GM12878 (cell line): ENCODE results near the gene HOXA1. TPM values are rescaled to one million over a fixed set of nuclear protein-coding genes. Genes with fewer than 3 reads are reported as not detected.

ENCODE experiments used
- ATAC-seq: fragments of 200-7000 bp; cut with Tn5 transposase; 3 replicates; pipeline ENCODE4 v1.9.1; 2020; ENCODE audit warnings: mild to moderate bottlenecking, moderate library complexity
- BruUV-seq: library from RNA; stranded (reverse); fragments of 400-500 nt; replicated peaks from 2 replicates; lab custom pipeline; 2021; lab: Mats Ljungman, UMichigan
- CTCF ChIA-PET: fragments of 300-600 bp; sonication (Branson Sonifier 250); formaldehyde crosslinking; extraction: SDS; loops from one replicate; lab custom pipeline; 2021; ENCODE audit warnings: inconsistent platforms; lab: Yijun Ruan, JAX
- POLR2A ChIA-PET: fragments of 350-600 bp; formaldehyde crosslinking; extraction: SDS; loops from one replicate; lab custom pipeline; 2021; ENCODE audit warnings: inconsistent platforms; lab: Charles Lee
- RAD21 ChIA-PET: fragments of 300-600 bp; sonication (Branson Sonifier 250); formaldehyde crosslinking; loops from one replicate; lab custom pipeline; 2023; ENCODE audit warnings: antibody characterized with exemption; ENCODE audit not compliant: unreplicated experiment; lab: Charles Lee
- SMC1A ChIA-PET: fragments of 300-600 bp; sonication (Branson Sonifier 250); formaldehyde crosslinking; loops from one replicate; lab custom pipeline; 2023; ENCODE audit not compliant: unreplicated experiment, uncharacterized antibody; lab: Charles Lee
- DNase-seq: peaks from one replicate; pipeline ENCODE4 v3.0.0-alpha.2; 2011; ENCODE audit warnings: low read depth, low spot score
- FAIRE-seq: peaks from 3 replicates; lab custom pipeline; 2011; peaks lifted over from hg19 to GRCh38; lab: Jason Lieb, UNC
- H2AFZ ChIP-seq: 2 replicates; pipeline ENCODE4 v1.6.0; 2011; ENCODE audit warnings: low read depth, low read length, control low read depth; ENCODE audit not compliant: control insufficient read depth
- H3K27ac ChIP-seq: 2 replicates; pipeline ENCODE4 v1.5.1; 2011; ENCODE audit warnings: control low read depth; ENCODE audit not compliant: control insufficient read depth, insufficient read depth
- H3K27me3 ChIP-seq, 2 experiments: replicated peaks in 1 of 2; 2 replicates each; pipeline versions ENCODE4 v1.6.0 to v1.6.1; 2011; ENCODE audit warnings: low read length in 1 of 2; ENCODE audit not compliant: control insufficient read depth in 2 of 2, insufficient read depth in 2 of 2
- H3K36me3 ChIP-seq, 2 experiments: 2 replicates each; pipeline ENCODE4 v1.5.1; 2011; ENCODE audit warnings: low read length in 1 of 2; ENCODE audit not compliant: control insufficient read depth in 2 of 2, insufficient read depth in 2 of 2
- H3K4me1 ChIP-seq: 2 replicates; pipeline ENCODE4 v1.6.1; 2011; ENCODE audit warnings: mild to moderate bottlenecking, low read length, moderate library complexity, mixed read lengths; ENCODE audit not compliant: control insufficient read depth, insufficient read depth
- H3K4me2 ChIP-seq: 2 replicates; pipeline ENCODE4 v1.6.0; 2011; ENCODE audit warnings: control low read depth; ENCODE audit not compliant: control insufficient read depth, insufficient read depth
- H3K4me3 ChIP-seq: fragments of 200-600 bp; sonication (generic); 2 replicates; pipeline ENCODE4 v1.5.1; 2016
- H3K79me2 ChIP-seq: 2 replicates; pipeline ENCODE4 v1.6.0; 2011; ENCODE audit warnings: low read length; ENCODE audit not compliant: control insufficient read depth, insufficient read depth
- H3K9ac ChIP-seq: 2 replicates; pipeline ENCODE4 v1.8.0; 2011; ENCODE audit warnings: low read length, control low read depth, mixed read lengths; ENCODE audit not compliant: control insufficient read depth, insufficient read depth
- H3K9me3 ChIP-seq: replicated peaks from 3 replicates; pipeline ENCODE4 v1.5.1; 2011; ENCODE audit warnings: mild to moderate bottlenecking, low read length; ENCODE audit not compliant: control insufficient read depth, insufficient read depth
- H4K20me1 ChIP-seq: 2 replicates; pipeline ENCODE4 v1.6.0; 2011; ENCODE audit not compliant: control insufficient read depth, insufficient read depth
- ATF2 ChIP-seq: IDR thresholded peaks from 2 replicates; pipeline ENCODE4 v1.6.1; 2012; ENCODE audit warnings: low read length, inconsistent platforms
- CBX5 ChIP-seq: sonication (generic); IDR thresholded peaks from 2 replicates; pipeline ENCODE4 v1.6.1; 2016; ENCODE audit warnings: low read depth, moderate library complexity, mild to moderate bottlenecking, inconsistent platforms
- CHD4 ChIP-seq: fragments of 200-600 bp; sonication (generic); IDR thresholded peaks from 2 replicates; pipeline ENCODE4 v1.6.1; 2016; ENCODE audit warnings: mild to moderate bottlenecking
- HDGF ChIP-seq: fragments of 450-650 bp; IDR thresholded peaks from 2 replicates; pipeline ENCODE4 v1.6.1; 2016; ENCODE audit warnings: antibody characterized with exemption
- JUNB ChIP-seq: IDR thresholded peaks from 2 replicates; pipeline ENCODE4 v1.6.1; 2016; ENCODE audit warnings: antibody characterized with exemption, mild to moderate bottlenecking
- NFXL1 ChIP-seq: fragments of 450-650 bp; IDR thresholded peaks from 2 replicates; pipeline ENCODE4 v1.6.1; 2017; ENCODE audit warnings: antibody characterized with exemption, mild to moderate bottlenecking, borderline replicate concordance
- POLR2AphosphoS2 ChIP-seq: IDR thresholded peaks from 2 replicates; pipeline ENCODE4 v1.6.1; 2011; ENCODE audit warnings: low read depth, mild to moderate bottlenecking, low read length, improper control_type of control experiment, moderate library complexity
- RAD51 ChIP-seq: fragments of 450-650 bp; IDR thresholded peaks from 2 replicates; pipeline ENCODE4 v1.6.1; 2016; ENCODE audit warnings: moderate library complexity, mild to moderate bottlenecking, inconsistent platforms
- RBBP5 ChIP-seq: fragments of 200-600 bp; sonication (generic); conservative IDR thresholded peaks from 2 replicates; pipeline ENCODE4 v1.6.1; 2016
- RCOR1 ChIP-seq: conservative IDR thresholded peaks from 2 replicates; pipeline ENCODE4 v1.6.1; 2012; ENCODE audit warnings: low read depth, low read length, improper control_type of control experiment
- SREBF2 ChIP-seq: IDR thresholded peaks from 2 replicates; pipeline ENCODE4 v1.6.1; 2012; ENCODE audit warnings: mild to moderate bottlenecking, low read length
- TBL1XR1 ChIP-seq: IDR thresholded peaks from 2 replicates; pipeline ENCODE4 v1.6.1; 2012; ENCODE audit warnings: low read depth, low read length, improper control_type of control experiment
- TCF3 ChIP-seq: IDR thresholded peaks from 2 replicates; pipeline ENCODE4 v1.6.1; 2012; ENCODE audit warnings: low read depth, mild to moderate bottlenecking, low read length, borderline replicate concordance; ENCODE audit not compliant: insufficient read depth
- ZNF217 ChIP-seq: fragments of 450-650 bp; IDR thresholded peaks from 2 replicates; pipeline ENCODE4 v1.6.1; 2017; ENCODE audit warnings: antibody characterized with exemption, mild to moderate bottlenecking
- WGBS: methylation state at CpG from one replicate; pipeline ENCODE4 v1.1.6; 2016; ENCODE audit warnings: low lambda C conversion rate; ENCODE audit not compliant: insufficient replicate concordance, insufficient coverage; ENCODE audit errors: missing lambda C conversion rate; 5-methylcytosine and 5-hydroxymethylcytosine counted together
- in situ Hi-C: fragments of 300-500 bp; cut with MboI; formaldehyde crosslinking; loops from 9 replicates; pipeline ENCODE4 v1.14.3; 2018; ENCODE audit warnings: mixed read lengths
- intact Hi-C: fragments of 100-400 bp; cut with micrococcal nuclease; formaldehyde crosslinking; loops from one replicate; pipeline ENCODE4 v1.14.2; 2022; ENCODE audit not compliant: unreplicated experiment
- polyA plus RNA-seq, 11 experiments: library from polyadenylated mRNA; depleted of rRNA in 4 of 11; unstranded in 6 of 11; stranded (reverse) in 5 of 11; fragments of >200 nt; fragmentation: Nextera tagmentation in 4 of 11; fragmentation: Illumina TruSeq in 1 of 11; extraction: Ambion mirVana in 4 of 11; extraction: Trizol in 1 of 11; gene quantifications; 1 replicate in 1 of 11; 2 replicates in 10 of 11; pipeline versions ENCODE4 v1.2.1 to v1.2.3, GENCODE V29; 2011 to 2016; ENCODE audit warnings: inconsistent platforms in 2 of 11, missing spikeins in 2 of 11, low read depth in 1 of 11
- total RNA-seq, 4 experiments: library from RNA; depleted of rRNA in 3 of 4; stranded (reverse); fragments of >200 nt in 3 of 4; fragmentation: Illumina TruSeq in 1 of 4; extraction: Trizol in 1 of 4; gene quantifications; 2 replicates each; pipeline versions ENCODE4 v1.2.1 to v1.2.3, GENCODE V29; 2013 to 2021
- TF ChIP-seq, protein P1 (sequence below): IDR thresholded peaks from 2 replicates; pipeline ENCODE4 v1.6.1; 2011; ENCODE audit warnings: borderline replicate concordance, low read depth, mild to moderate bottlenecking, moderate library complexity, low read length; ENCODE audit not compliant: insufficient read depth, poor library complexity, severe bottlenecking

HOXA1 gene
- total and polyA plus RNA-seq, 10 of the 15 experiments (the other 5 are each of a cell fraction or from before 2014, with no cell fraction given): 0.06 to 1.7 (median 0.18) TPM; not detected in 3

DNA sequence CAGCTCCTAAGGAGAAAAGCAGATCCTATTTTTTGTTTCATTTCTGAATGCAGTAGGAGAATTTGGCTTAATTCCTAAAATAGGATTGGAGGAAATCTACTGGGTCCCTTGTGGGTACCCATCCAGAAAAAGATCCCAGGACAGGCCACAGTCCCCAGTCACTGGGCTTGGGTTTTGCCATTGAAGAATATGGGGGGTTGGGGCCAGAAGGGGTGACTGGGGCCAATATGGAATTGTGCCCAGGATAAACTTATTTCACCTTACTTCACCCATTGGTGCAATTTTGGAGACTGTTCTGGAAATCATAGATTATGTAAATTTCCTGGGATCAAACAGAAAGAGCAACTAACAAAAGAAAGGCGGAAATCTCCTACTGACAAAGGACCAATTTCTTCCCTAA, 42.7 kb upstream of the HOXA1 start:
- H3K27ac ChIP-seq: no peak overlapping the region
- ChIA-PET POLR2A (no interaction called here), SMC1A (no interaction called here), RAD21 (no interaction called here), CTCF (no interaction called here)
- H3K4me2 ChIP-seq: no peak overlapping the region
- no peaks in the 10 kb centered on the region for H3K79me2 ChIP-seq
- DNase-seq: no peak
- no peak overlapping the region for H2AFZ ChIP-seq
- intact Hi-C loops (no loop called here), in situ Hi-C loops (no loop called here)
- peaks cover 0 to 7% of the 10 kb centered on the region in 2 experiments; a peak in 2 of 4 replicates for H3K27me3 ChIP-seq
- FAIRE-seq: no peak
- no TSS peak for BruUV-seq
- H3K36me3 ChIP-seq: no peaks in the 10 kb centered on the region
- no peak overlapping the region for H3K4me3 ChIP-seq
- H3K9me3 ChIP-seq: no peaks in the 10 kb centered on the region
- TF ChIP-seq HDGF: no peak
- no peak for TF ChIP-seq NFXL1
- TF ChIP-seq RAD51: no peak
- no peak for TF ChIP-seq CBX5
- WGBS: 84% methylated on average over 1 of the region's 1 CpG
- H3K4me1 ChIP-seq: no peaks in the 10 kb centered on the region; the same call in 1 of the 2 replicates
- H3K9ac ChIP-seq: no peak overlapping the region
- H4K20me1 ChIP-seq: no peaks in the 10 kb centered on the region
- no peak for ATAC-seq

DNA sequence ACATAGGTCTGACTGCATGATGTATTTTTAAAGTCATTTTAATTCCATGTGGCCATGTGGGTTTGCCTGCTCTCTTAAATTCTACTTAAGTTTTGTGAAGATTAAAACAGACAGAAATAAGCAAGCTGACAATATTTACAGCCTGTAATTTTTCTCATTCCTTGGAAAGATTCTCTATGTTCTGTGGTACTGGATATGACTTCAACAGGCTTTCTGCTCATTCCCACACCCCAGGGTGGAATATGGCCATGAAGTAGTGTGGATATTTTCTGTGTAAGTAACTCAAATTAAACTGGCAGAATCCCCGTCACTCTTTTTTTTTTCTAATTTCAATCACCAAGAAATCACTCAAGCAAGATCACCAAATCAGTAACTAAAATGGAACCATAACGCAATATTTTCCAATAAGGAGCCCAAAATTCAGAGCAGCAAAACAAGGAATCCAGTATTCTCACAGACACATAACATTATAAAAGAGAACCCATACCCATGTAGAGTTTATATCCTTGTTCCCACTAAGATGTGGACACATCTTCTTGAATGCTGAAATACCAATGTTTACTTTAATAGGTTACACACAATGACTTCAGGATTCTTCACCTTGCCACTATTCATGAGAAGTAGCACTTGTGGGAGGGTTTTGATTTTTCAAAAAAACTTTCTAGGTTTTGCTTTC, 42.0 kb upstream of the HOXA1 start:
- Histone ChIP-seq H4K20me1 (no peaks in the 10 kb centered on the region), H3K4me3 (no peak overlapping the region), H3K4me1 (no peaks in the 10 kb centered on the region; the same call in 1 of the 2 replicates), H3K4me2 (no peak overlapping the region), H2AFZ (no peak overlapping the region), H3K9me3 (no peaks in the 10 kb centered on the region), H3K36me3 (no peaks in the 10 kb centered on the region), H3K27ac (no peak overlapping the region), H3K79me2 (no peaks in the 10 kb centered on the region), H3K27me3 (peaks cover 0 to 7% of the 10 kb centered on the region in 2 experiments; a peak in 2 of 4 replicates), H3K9ac (no peak overlapping the region)
- POLR2A ChIA-PET: no interaction called here
- SMC1A ChIA-PET: no interaction called here
- ATAC-seq (no peak), DNase-seq (no peak), FAIRE-seq (no peak)
- intact Hi-C loops (no loop called here), in situ Hi-C loops (no loop called here)
- BruUV-seq: no TSS peak
- RAD21 ChIA-PET: no interaction called here
- WGBS: 80% methylated on average over 2 of the region's 2 CpGs
- CTCF ChIA-PET: no interaction called here
- TF ChIP-seq SREBF2 (no peak), RBBP5 (no peak), CHD4 (no peak), POLR2AphosphoS2 (no peak), TBL1XR1 (no peak), JUNB (no peak), ZNF217 (no peak), ATF2 (no peak), TCF3 (no peak), RCOR1 (no peak), CBX5 (no peak)
- TF ChIP-seq, protein P1, sequence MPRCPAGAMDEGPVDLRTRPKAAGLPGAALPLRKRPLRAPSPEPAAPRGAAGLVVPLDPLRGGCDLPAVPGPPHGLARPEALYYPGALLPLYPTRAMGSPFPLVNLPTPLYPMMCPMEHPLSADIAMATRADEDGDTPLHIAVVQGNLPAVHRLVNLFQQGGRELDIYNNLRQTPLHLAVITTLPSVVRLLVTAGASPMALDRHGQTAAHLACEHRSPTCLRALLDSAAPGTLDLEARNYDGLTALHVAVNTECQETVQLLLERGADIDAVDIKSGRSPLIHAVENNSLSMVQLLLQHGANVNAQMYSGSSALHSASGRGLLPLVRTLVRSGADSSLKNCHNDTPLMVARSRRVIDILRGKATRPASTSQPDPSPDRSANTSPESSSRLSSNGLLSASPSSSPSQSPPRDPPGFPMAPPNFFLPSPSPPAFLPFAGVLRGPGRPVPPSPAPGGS: no peak
